ENCODE results near the gene USP47. TPM values are rescaled to one million over a fixed set of nuclear protein-coding genes. Genes with fewer than 3 reads are reported as not detected.

USP47 gene
- total and polyA plus RNA-seq, 2 of the 8 experiments (the other 6 are each of a cell fraction or from before 2014, with no cell fraction given) = 4.2 to 21.3 TPM

- Histone ChIP-seq H4K91ac (replicated peaks; ENCODE audit: insufficient read length, low read length) (no peak overlapping the region), H2BK15ac (ENCODE audit: low read length) (no peak overlapping the region), H3K4me3 (ENCODE audit: extremely low read depth in 1 of 4, insufficient read depth in 2 of 4, low read depth in 3 of 4, low read length in 4 of 4) (no peak overlapping the region), H3K56ac (replicated peaks; ENCODE audit: insufficient read length, low read depth, low read length) (no peak overlapping the region), H3K18ac (ENCODE audit: extremely low read depth, low read length) (no peak overlapping the region), H4K8ac (ENCODE audit: extremely low read depth, insufficient read depth, low read length) (no peak overlapping the region), H3K27me3 (replicated peaks in 1 of 4; ENCODE audit: control insufficient read depth in 3 of 4, extremely low read depth in 1 of 4, insufficient read depth in 3 of 4, low read length in 3 of 4) (no peaks in the 10 kb centered on the region), H3K14ac (ENCODE audit: insufficient read length) (no peak overlapping the region), H3K9me3 (ENCODE audit: insufficient read depth in 2 of 2, low read depth in 1 of 2, low read length in 1 of 2) (no peaks in the 10 kb centered on the region), H3K23me2 (ENCODE audit: low read depth, low read length) (no peaks in the 10 kb centered on the region), H2BK12ac (ENCODE audit: low read depth, low read length) (no peak overlapping the region), H4K20me1 (replicated peaks in 1 of 2; ENCODE audit: control insufficient read depth in 1 of 2, insufficient read depth in 2 of 2, low read length in 2 of 2) (no peaks in the 10 kb centered on the region), H4K5ac (ENCODE audit: insufficient read length, low read depth, low read length) (no peak overlapping the region), H2BK120ac (replicated peaks; ENCODE audit: low read depth, low read length) (no peak overlapping the region), H3K27ac (ENCODE audit: low read depth, low read length) (no peak overlapping the region), H3K4me2 (ENCODE audit: insufficient read depth in 1 of 2, low read depth in 2 of 2, low read length in 2 of 2) (no peak overlapping the region), H3K23ac (ENCODE audit: insufficient read length) (no peak overlapping the region), H3K79me2 (ENCODE audit: control insufficient read depth in 1 of 2, insufficient read depth in 2 of 2, low read length in 2 of 2) (no peaks in the 10 kb centered on the region), H2AFZ (ENCODE audit: low read length) (no peak overlapping the region), H2AK5ac (ENCODE audit: low read depth, low read length) (no peak overlapping the region), H3K79me1 (ENCODE audit: low read depth, low read length) (no peaks in the 10 kb centered on the region), H3K9ac (replicated peaks in 1 of 4; ENCODE audit: extremely low read depth in 1 of 4, low read depth in 3 of 4, low read length in 3 of 4) (no peak overlapping the region), H3K36me3 (ENCODE audit: control insufficient read depth in 2 of 4, insufficient read depth in 4 of 4, low read length in 3 of 4) (peaks cover 0 to 5% (median 0%) of the 10 kb centered on the region in 4 experiments; a peak in 2 of 8 replicates), H2BK20ac (ENCODE audit: low read length) (no peak overlapping the region), H3K4ac (replicated peaks; ENCODE audit: insufficient read length, low read depth, low read length) (no peak overlapping the region), H2BK5ac (ENCODE audit: low read depth, low read length) (no peak overlapping the region), H3K4me1 (replicated peaks in 1 of 4; ENCODE audit: control insufficient read depth in 3 of 4, insufficient read depth in 4 of 4, low read length in 3 of 4) (no peaks in the 10 kb centered on the region)
- ChIA-PET POLR2A (ENCODE audit: partially characterized antibody) (no interaction called here), CTCF (ENCODE audit: partially characterized antibody) (interaction anchor here (1.0 to 1.9 kb wide), 8 partner anchors 10 to 98 kb away, joined by 3 to 13 read pairs (median 4); partner anchors contain the start of gene USP47)
- no peak for FAIRE-seq
- DNase-seq (ENCODE audit: low read depth in 1 of 2, low spot score in 2 of 2) = no peak
- 89% methylated on average over 2 of the region's 2 CpGs; no CpG with 5 or more reads in 1 of the 2 experiments for WGBS, 2 experiments (ENCODE audit: extremely low coverage in 1 of 2, insufficient coverage in 1 of 2, insufficient read length in 1 of 2, insufficient replicate concordance in 2 of 2, low coverage in 1 of 2, low lambda C conversion rate in 2 of 2, missing lambda C conversion rate in 1 of 2)
- TF ChIP-seq NRF1 (IDR thresholded peaks at IDR 0.05; ENCODE audit: low read depth, low read length) (no peak), TBP (IDR thresholded peaks at IDR 0.05; ENCODE audit: low read depth, low read length) (no peak), EZH2 (IDR thresholded peaks at IDR 0.05; ENCODE audit: low read depth, low read length, severe bottlenecking) (no peak), JUND (IDR thresholded peaks at IDR 0.05; ENCODE audit: low read length) (no peak), TCF12 (IDR thresholded peaks at IDR 0.05; ENCODE audit: low read depth, low read length) (no peak), TEAD4 (IDR thresholded peaks at IDR 0.05; ENCODE audit: low read depth, low read length) (no peak), JUN (IDR thresholded peaks at IDR 0.05; ENCODE audit: low read depth, low read length) (no peak), EGR1 (IDR thresholded peaks at IDR 0.05; ENCODE audit: borderline replicate concordance, low read depth, low read length) (no peak), SIN3A (conservative IDR thresholded peaks at IDR 0.05 in 1 of 2, IDR thresholded peaks at IDR 0.05 in 1 of 2; ENCODE audit: low read depth in 1 of 2, low read length in 2 of 2) (no peak), USF2 (IDR thresholded peaks at IDR 0.05; ENCODE audit: low read length) (no peak), TAF1 (IDR thresholded peaks at IDR 0.05; ENCODE audit: low read depth, low read length) (no peak), ZNF274 (IDR thresholded peaks at IDR 0.05; ENCODE audit: borderline replicate concordance, extremely low read depth, low read length) (no peak), RXRA (IDR thresholded peaks at IDR 0.05; ENCODE audit: insufficient read depth, low read depth, low read length) (no peak), CHD1 (IDR thresholded peaks at IDR 0.05; ENCODE audit: low read depth, low read length) (no peak)
Observed at GRCh38 chr11:11898648-11899047, 56.9 kb downstream of the USP47 start.
